GM21528 (cell line): Measurements from ENCODE around the gene RTN4RL2.
A peak's percentile ranks its signal among the peaks of the same experiment; 100 is the strongest.

Source experiments
- ATAC-seq: cut with Tn5 transposase; IDR thresholded peaks from one replicate; pipeline ENCODE4 v1.9.1; 2021; ENCODE audit warnings: mild to moderate bottlenecking, moderate library complexity; ENCODE audit not compliant: unreplicated experiment, low FRiP score

RTN4RL2 gene

DNA sequence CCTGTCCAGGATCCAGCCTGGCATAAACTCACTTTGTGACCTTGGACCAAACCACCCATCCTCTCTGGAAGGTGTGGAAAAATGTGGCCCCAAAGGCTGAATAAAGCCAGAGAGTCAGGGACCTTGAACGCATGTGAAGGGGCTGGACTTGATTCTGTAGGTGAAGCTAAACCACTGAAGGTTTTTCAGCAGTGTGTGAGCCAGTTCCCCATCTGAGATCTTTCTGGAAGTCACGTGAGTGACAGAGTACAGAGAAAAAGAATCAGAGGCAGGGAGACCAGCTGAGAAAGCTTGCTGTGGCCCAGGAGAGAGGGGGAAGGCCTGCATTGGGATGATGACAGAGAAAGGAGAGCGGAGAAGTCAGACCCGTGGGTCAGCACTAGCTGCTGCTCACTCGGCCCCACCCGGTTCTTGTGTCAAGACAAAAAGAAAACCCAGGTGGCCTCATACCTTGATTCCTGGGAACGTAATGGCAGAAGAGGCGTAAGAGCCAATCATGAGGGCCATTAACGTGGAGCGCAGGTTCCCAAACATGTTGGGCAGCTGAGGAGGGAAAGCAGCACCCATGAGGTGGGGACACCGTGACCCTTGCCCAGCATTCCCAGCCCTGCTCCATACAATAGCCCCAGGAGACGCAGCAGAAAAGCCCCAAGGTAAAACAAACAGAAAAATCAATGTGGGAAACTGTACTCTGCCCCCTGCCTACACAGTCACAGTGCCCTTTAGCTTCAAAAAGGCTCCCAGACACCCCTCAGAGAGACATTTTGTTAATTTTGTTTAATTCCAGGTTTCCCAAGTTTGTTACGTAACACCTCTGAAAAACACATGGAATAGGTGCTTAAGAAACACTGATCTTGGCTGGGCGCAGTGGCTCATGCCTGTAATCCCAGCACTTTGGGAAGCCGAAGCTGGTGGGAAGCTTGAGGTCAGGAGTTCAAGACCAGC, 37.2 kb downstream of the RTN4RL2 start:
- ATAC-seq = no peak

GRCh38 chr11:57498540-57498939, 38.2 kb downstream of the RTN4RL2 start:
- ATAC-seq = no peak

- ATAC-seq = peak; percentile 97
Measured at GRCh38 chr11:57499413-57499982, 39.2 kb downstream of the RTN4RL2 start.

DNA sequence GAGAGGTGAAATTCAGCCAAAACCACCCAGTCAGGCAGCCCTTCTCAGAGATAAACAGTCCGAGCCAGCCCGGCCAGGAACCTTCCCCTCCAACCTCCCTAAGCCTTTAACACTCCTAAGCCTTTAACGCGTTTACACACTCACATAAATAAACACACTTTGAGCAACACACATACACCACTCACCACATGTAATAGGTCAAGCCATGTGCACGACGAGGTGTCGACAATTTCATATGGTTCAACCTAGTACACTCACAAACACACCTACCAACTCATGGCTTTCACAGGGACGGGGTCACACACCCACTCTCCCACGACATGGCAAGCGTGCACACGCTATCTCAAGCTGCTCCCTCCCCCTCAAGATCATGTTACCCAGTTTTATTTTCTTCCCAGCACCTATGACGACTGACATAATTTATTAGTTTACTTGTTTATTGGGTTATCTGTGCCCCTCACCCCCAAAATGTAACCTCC, 39.7 kb downstream of the RTN4RL2 start:
- peak; percentile 19 for ATAC-seq

- ATAC-seq = no peak
Measured at GRCh38 chr11:57500515-57500914, 40.2 kb downstream of the RTN4RL2 start.

GRCh38 chr11:57500926-57501325, 40.6 kb downstream of the RTN4RL2 start:
- ATAC-seq = no peak

DNA sequence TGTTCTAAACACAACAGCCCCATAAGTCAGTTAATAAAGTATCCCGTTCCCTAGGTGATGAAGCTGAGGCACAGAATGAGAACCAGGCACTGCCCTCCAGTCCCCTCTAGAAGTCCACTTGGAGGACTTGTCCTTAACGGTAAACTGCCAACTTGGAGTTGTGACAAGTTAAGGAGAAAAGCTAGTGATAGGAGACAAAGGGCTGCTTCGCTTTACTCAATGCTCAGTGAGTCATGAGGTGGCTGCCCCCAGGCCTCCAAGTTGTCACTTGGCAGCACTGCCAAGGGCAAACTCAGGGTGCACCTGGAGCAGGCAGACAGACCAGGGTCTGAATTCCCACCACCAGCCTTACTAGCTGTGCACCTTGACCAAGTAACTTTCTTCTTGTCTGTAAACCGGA, 41.6 kb downstream of the RTN4RL2 start:
- ATAC-seq = no peak

DNA sequence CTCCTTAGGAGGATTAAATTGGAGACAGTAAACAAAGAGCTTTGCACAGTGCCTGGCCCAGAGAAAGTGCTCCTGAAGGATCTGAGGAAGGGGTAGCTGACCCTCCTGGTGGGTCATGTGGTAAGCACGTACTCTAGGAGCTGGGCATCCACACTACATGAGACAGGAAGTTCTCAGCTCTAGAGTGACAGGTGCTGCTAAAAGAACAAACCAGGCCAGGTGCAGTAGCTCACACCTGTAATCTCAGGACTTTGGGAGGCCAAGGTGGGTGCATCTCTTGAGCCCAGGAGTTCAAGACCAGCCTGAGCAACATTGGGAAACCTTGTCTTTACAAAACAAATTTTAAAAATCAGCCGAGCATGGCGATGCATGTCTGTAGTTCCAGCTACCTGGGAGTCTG, 42.0 kb downstream of the RTN4RL2 start:
- ATAC-seq = no peak

DNA sequence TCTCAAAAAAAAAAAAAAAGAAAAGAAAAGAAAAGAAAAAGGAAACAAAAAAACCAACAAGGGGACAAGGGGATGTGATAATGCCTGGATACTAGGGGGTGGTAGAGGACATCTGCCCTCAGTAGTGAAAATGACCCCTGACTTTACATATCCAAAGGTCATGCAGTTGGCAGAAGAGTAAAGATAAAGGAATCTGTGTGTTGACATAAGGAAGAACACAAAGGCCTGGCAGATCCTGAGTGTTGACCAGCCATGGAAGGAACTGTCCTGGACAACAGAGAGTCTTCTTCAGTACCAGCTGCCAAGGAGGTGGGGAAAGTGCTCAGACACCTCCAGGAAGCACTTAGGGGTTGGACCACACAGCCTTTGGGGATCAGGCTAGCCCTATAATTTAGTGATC, 42.5 kb downstream of the RTN4RL2 start:
- no peak for ATAC-seq

DNA sequence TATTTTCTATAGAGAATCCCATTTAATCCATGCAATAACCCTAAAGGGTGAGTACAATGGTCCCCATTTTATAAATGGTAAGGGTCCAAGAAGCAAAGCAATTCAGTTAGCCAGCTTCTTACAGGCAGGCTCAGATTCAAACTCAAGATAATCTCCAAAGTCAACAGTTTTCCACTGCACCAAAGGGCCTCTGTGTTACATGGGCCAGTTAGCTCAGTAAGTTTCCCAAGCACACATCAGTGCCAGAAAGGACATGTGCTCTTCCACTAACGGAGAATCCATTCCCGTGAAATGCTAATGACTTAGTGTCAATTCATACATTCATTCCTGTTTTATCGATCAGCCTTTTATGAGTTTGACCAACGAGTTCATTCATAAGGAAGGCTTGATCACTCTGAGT, 44.2 kb downstream of the RTN4RL2 start:
- no peak for ATAC-seq

DNA sequence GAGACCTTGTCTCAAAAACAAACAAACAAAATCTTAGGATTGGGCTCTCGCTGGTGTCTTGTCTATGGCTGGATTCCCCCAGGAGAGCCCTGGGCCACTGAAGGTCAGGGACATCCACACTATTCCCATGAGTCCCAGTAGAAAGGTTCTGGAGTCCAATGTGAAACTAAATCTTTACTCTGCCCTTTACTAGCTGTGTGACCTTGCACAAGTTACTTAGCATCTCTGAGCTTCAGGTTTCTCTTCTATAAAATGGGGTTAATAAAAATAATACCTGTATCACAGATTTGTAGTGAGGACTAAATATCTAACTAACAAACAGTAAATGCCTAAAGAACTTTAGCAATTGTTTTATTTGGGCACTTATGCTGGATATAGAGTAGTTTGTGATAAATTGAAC, 46.2 kb downstream of the RTN4RL2 start:
- ATAC-seq = no peak

DNA sequence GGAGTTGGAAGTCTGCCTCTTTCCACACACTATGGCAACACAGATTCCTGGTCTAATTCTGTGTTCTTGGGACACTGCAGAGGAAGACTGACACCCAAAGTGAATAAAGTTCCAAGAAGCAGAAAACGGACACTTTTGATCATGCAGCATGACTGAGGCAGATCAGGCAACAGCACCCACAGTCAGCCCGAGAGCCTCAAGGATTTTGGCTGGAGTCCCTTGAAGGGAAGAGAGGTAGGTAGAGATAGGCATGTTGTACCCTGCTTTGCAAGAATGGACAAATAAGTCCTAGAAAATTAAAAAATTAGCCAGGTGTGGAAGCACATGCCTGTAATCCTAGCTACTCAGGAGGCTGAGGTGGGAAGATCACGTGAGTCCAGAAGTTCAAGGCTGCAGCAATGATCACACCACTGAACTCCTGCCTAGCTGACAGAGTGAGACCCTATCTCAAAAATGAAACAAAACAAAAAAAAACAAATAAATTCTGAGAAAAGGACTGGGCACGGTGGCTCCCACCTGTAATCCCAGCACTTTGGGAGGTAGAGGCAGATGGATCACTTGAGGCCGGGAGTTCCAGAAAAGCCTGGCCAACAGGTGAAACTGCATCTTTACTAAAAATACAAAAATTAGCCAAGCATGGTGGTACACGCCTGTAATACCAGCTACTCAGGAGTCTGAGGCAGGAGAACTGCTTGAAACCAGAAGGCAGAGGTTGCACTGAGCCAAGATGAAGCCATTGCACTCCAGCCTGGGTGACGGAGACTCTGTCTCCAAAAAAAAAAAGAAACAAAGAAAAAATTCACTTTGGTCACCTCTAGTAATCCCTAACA, 48.2 kb downstream of the RTN4RL2 start:
- no peak for ATAC-seq

GRCh38 chr11:57511741-57512430, 51.6 kb downstream of the RTN4RL2 start:
- no peak for ATAC-seq

GRCh38 chr11:57512646-57513451, 52.5 kb downstream of the RTN4RL2 start:
- no peak for ATAC-seq

DNA sequence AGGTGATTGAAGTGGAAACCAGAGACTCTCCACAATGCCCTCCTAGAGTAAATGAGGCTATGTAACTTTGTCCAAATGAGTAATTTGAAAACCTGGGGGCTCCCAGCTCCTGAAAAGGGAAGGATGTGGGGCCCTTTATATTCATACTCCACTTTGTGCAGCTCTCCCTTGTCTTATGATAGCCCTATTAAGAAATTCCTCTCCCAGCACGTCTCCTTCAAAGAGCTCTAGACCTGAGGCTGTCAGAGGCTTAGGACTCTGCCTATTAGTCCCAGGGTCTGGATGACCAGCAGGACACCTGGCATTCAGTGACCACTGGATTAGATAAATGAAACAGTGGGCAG, 53.1 kb downstream of the RTN4RL2 start:
- no peak for ATAC-seq

- peak; percentile 30 for ATAC-seq
Measured at GRCh38 chr11:57513911-57514537, 53.7 kb downstream of the RTN4RL2 start.

GRCh38 chr11:57514538-57515331, 54.4 kb downstream of the RTN4RL2 start:
- ATAC-seq = peak; percentile 45

DNA sequence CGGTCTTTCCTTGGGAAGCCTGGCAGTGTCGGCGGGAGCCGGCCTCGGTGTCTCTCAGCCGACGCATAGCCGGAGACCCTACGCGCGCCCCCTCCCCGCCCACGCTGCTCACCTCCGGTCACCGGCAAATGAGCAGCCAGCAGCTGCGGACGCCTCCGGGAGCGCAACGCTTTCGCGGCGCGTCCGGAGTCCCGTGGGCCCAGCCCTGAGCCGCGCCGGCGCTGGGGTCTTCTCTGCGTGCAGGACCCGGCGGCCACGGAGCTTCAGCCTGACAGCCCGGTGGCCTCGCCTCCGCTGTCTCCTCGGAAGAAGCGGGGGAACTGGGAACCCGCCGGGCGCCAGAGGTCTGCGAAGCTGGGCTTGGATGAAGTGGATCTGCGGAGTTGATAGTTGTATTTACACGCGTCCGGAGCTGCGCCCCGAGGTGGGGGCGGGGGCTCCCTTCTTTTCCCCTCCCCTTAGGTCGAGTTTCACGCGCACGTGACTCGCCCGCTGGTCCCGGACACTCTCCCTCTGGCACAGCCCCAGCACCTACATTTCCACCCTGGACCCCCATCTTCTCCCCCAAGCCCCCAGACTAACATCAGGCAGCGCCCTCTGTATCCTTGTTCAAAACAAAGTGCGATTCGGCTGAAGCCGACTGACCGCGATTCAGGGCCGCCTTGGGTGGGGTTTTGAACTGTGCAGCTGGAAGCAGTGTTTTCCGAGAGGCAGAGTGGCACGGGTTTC, 55.2 kb downstream of the RTN4RL2 start, which contains the start of gene SLC43A1:
Gene SLC43A1 (minus strand): TSS at position 371 of the 729 bp plus-strand sequence. CDS start 1,591 bp downstream, outside the sequence.
- ATAC-seq = peak; percentile 57
